ENCODE results near the gene NPAS3. TPM values are rescaled to one million over a fixed set of nuclear protein-coding genes. Genes with fewer than 3 reads are reported as not detected.

The NPAS3 gene
- total and polyA plus RNA-seq, 2 of the 13 experiments (the other 11 are each of a cell fraction or from before 2014, with no cell fraction given): not detected

GRCh38 chr14:33767586-33768457 is 829.1 kb downstream of the NPAS3 start:
- Histone ChIP-seq H2AFZ (ENCODE audit: low read length) (no peak overlapping the region), H3K4me2 (ENCODE audit: low read depth, low read length) (no peak overlapping the region), H3K79me2 (ENCODE audit: insufficient read depth, low read length) (no peaks in the 10 kb centered on the region), H3K9me3 (ENCODE audit: low read length) (no peaks in the 10 kb centered on the region), H3K27me3 (ENCODE audit: control insufficient read depth in 1 of 2, insufficient read depth in 2 of 2, low read length in 2 of 2) (peaks cover 0 to 3% of the 10 kb centered on the region in 2 experiments; a peak in 2 of 5 replicates), H3K27ac (ENCODE audit: extremely low read length, insufficient read depth, low read length) (no peak overlapping the region), H3K4me1 (ENCODE audit: insufficient read depth, low read length) (no peaks in the 10 kb centered on the region), H3K4me3 (replicated peaks in 1 of 3; ENCODE audit: insufficient read depth in 1 of 3, low read depth in 2 of 3, low read length in 3 of 3) (no peak overlapping the region), H3K9ac (ENCODE audit: insufficient read depth, low read depth, low read length) (no peak overlapping the region), H4K20me1 (ENCODE audit: insufficient read depth, low read length) (no peaks in the 10 kb centered on the region), H3K36me3 (replicated peaks in 1 of 2; ENCODE audit: control insufficient read depth in 1 of 2, insufficient read depth in 2 of 2, low read length in 2 of 2) (no peaks in the 10 kb centered on the region)
- 5% methylated on average over 7 of the region's 7 CpGs for WGBS (ENCODE audit: low lambda C conversion rate)
- in situ Hi-C loops (cut with HindIII; ENCODE audit: extremely low pct_ligation_motif_present, low pct_unique_long_range_greater_than_20kb): no loop called here
- TF ChIP-seq HIVEP1 (CRISPR knock-in tag; IDR thresholded peaks at IDR 0.05): no peak
- 0 out of 4 replicates have a peak, but pooled peaks of 1 of the 2 experiments have one; percentile 29 for TF ChIP-seq MAFK (conservative IDR thresholded peaks at IDR 0.05 in 1 of 2, IDR thresholded peaks at IDR 0.05 in 1 of 2; ENCODE audit: low read length in 2 of 2)
- ChIA-PET POLR2A (no interaction called here), CTCF (ENCODE audit: low intra/inter-chr PET ratio, low total read pairs) (no interaction called here)
- FAIRE-seq (no peak), ATAC-seq (no peak), DNase-seq (ENCODE audit: low spot score) (no peak)
- no TSS peak for BruUV-seq (replicated peaks)
- intact Hi-C loops (cut with micrococcal nuclease; ENCODE audit: unreplicated experiment): no loop called here

GRCh38 chr14:33768458-33768830 is 829.8 kb downstream of the NPAS3 start:
- Histone ChIP-seq H2AFZ (ENCODE audit: low read length) (no peak overlapping the region), H3K4me3 (replicated peaks in 1 of 3; ENCODE audit: insufficient read depth in 1 of 3, low read depth in 2 of 3, low read length in 3 of 3) (no peak overlapping the region), H3K27me3 (ENCODE audit: control insufficient read depth in 1 of 2, insufficient read depth in 2 of 2, low read length in 2 of 2) (peaks cover 0 to 3% of the 10 kb centered on the region in 2 experiments; a peak in 2 of 5 replicates), H3K9me3 (ENCODE audit: low read length) (no peaks in the 10 kb centered on the region), H3K36me3 (replicated peaks in 1 of 2; ENCODE audit: control insufficient read depth in 1 of 2, insufficient read depth in 2 of 2, low read length in 2 of 2) (no peaks in the 10 kb centered on the region), H3K9ac (ENCODE audit: insufficient read depth, low read depth, low read length) (no peak overlapping the region), H3K4me1 (ENCODE audit: insufficient read depth, low read length) (no peaks in the 10 kb centered on the region), H3K4me2 (ENCODE audit: low read depth, low read length) (no peak overlapping the region), H3K27ac (ENCODE audit: extremely low read length, insufficient read depth, low read length) (no peak overlapping the region), H3K79me2 (ENCODE audit: insufficient read depth, low read length) (no peaks in the 10 kb centered on the region), H4K20me1 (ENCODE audit: insufficient read depth, low read length) (no peaks in the 10 kb centered on the region)
- intact Hi-C loops (cut with micrococcal nuclease; ENCODE audit: unreplicated experiment): no loop called here
- ATAC-seq (no peak), DNase-seq (ENCODE audit: low spot score) (no peak), FAIRE-seq (no peak)
- ChIA-PET CTCF (ENCODE audit: low intra/inter-chr PET ratio, low total read pairs) (no interaction called here), POLR2A (no interaction called here)
- 4% methylated on average over 1 of the region's 1 CpG for WGBS (ENCODE audit: low lambda C conversion rate)
- no peak for TF ChIP-seq DR1 (CRISPR knock-in tag; IDR thresholded peaks at IDR 0.05)
- 0 out of 2 replicates have a peak, but pooled peaks have one; percentile 11 for TF ChIP-seq CREM (IDR thresholded peaks at IDR 0.05)
- TF ChIP-seq CREM (CRISPR knock-in tag; IDR thresholded peaks at IDR 0.05): no peak
- BruUV-seq (replicated peaks): no TSS peak
- in situ Hi-C loops (cut with HindIII; ENCODE audit: extremely low pct_ligation_motif_present, low pct_unique_long_range_greater_than_20kb): no loop called here

Data from HepG2 (cell line).